Right ventricle myocardium inferior (tissue), 1 donor: ENCODE results near the gene KCNH1. TPM values are rescaled to one million over a fixed set of nuclear protein-coding genes. Genes with fewer than 3 reads are reported as not detected.

Experiments used
- total RNA-seq: library from RNA; stranded (reverse); fragmentation: NEBNext Ultra II Directional; extraction: Animal tissue kit (Norgen Biotek cat#: 25700); gene quantifications from one replicate; pipeline ENCODE4 v1.2.1, GENCODE V29; 2021
- donor health status: DM: no; HTN: yes; CAD: no; lungs with severe emphysema.

The KCNH1 gene
- total RNA-seq, 1 donor from 2014 or later, result not detected

Other genes starting within 250 kb of the KCNH1 start
- 46.5 TPM for gene RCOR3, start 125.2 kb upstream of the KCNH1 start, total RNA-seq
- 2.1 TPM for gene TRAF5, start 192.7 kb upstream of the KCNH1 start, total RNA-seq